GM12872 (cell line): ENCODE results near the gene LGALS16.

ENCODE experiments used
- TF ChIP-seq, protein P1 (sequence below): IDR thresholded peaks from 3 replicates; pipeline ENCODE4 v1.5.1; 2011; ENCODE audit warnings: low read depth, mild to moderate bottlenecking, low read length, moderate library complexity; ENCODE audit not compliant: insufficient read depth

Gene LGALS16

DNA sequence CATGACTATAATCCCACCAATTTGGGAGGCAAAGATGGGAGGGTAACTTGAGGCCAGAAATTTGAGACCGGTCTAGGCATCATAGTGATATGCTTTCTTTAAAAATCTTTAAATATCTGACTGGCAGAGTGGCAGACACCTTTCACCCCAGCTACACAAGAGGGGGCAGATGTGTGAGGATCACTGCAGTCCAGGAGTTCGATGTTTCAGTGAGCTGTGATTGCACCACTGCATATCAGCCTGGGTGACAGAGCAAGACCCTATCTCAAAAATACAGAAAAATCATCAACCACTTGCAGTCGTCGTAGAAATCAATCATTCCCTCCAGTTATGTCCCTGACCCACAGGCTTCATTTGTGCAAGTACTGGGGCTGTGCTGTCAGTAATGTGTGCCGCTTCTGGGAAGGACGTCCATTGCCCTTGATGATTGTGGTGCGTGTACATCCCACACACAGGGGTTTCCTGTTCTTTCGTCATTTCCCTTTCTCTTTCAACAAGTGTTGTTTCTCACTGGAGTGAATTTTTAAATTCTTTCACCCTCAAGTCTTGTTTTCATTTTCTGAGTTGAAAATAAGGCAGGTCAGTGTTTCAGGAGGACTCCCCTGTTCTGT, 50.0 kb downstream of the LGALS16 start:
- TF ChIP-seq, protein P1, sequence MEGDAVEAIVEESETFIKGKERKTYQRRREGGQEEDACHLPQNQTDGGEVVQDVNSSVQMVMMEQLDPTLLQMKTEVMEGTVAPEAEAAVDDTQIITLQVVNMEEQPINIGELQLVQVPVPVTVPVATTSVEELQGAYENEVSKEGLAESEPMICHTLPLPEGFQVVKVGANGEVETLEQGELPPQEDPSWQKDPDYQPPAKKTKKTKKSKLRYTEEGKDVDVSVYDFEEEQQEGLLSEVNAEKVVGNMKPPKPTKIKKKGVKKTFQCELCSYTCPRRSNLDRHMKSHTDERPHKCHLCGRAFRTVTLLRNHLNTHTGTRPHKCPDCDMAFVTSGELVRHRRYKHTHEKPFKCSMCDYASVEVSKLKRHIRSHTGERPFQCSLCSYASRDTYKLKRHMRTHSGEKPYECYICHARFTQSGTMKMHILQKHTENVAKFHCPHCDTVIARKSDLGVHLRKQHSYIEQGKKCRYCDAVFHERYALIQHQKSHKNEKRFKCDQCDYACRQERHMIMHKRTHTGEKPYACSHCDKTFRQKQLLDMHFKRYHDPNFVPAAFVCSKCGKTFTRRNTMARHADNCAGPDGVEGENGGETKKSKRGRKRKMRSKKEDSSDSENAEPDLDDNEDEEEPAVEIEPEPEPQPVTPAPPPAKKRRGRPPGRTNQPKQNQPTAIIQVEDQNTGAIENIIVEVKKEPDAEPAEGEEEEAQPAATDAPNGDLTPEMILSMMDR = no peak

DNA sequence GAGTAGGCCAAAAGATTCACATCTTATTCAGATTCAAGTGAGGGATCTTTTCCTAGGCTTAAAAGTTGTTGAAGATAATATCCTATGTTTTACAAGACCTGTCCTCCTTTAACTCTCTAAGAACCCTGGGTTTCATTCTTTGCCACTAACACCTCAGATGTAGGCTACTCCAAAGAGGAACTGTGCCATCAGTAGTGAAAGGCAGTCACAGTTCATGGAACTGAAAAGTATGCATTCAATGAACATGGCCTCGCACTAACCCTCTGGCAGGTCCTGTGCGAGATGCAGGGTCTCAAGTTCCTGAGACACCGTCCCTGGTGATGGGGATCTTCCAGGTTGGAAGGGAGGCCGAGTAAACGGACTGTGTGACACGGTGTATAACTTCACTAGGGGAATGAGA, 52.9 kb downstream of the LGALS16 start:
- TF ChIP-seq, protein P1 = no peak

DNA sequence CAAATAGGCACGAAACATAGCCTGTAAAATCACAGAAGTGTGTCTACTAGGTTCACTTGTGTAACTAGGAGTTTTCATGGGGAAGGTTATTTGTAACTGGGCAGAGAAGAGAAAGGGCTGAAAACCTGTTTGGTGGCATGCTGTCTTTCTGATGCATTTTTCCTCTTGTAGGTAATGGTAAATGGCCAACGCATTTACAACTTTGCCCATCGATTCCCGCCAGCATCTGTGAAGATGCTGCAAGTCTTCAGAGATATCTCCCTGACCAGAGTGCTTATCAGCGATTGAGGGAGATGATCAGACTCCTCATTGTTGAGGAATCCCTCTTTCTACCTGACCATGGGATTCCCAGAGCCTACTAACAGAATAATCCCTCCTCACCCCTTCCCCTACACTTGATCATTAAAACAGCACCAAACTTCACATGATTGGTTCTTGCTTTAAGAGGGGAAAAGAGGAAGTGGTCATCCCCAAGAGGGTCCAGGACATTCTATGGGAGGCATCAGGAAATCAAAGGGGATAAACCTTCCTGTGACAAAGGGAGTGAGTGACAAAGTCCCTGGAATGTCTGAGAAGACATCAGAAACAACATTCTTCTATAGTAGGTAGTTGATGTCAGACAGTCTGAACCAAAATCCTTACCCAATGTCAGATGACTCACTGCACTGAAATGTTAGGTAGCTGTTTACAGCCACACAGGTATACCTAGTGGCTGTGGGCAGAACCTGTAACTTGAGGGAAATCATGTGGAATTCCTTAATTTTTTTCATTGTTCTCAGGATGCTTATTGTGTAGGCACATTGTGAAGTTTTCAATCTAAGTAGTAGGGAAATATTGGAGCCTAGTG, 53.5 kb downstream of the LGALS16 start:
- TF ChIP-seq, protein P1 = no peak
